Measurements from ENCODE around the gene OR5AC2.

The OR5AC2 gene, protein sequence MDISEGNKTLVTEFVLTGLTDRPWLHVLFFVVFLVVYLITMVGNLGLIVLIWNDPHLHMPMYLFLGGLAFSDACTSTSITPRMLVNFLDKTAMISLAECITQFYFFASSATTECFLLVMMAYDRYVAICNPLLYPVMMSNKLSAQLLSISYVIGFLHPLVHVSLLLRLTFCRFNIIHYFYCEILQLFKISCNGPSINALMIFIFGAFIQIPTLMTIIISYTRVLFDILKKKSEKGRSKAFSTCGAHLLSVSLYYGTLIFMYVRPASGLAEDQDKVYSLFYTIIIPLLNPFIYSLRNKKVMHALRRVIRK

GRCh38 chr3:98086873-98087272 is at the start of gene OR5AC2:
TSS of gene OR5AC2 (plus strand) at chr3:98087173. CDS start at chr3:98087173, 0 bp downstream.
- DNase-seq (ENCODE audit: low read depth in 2 of 2): no peak

DNA sequence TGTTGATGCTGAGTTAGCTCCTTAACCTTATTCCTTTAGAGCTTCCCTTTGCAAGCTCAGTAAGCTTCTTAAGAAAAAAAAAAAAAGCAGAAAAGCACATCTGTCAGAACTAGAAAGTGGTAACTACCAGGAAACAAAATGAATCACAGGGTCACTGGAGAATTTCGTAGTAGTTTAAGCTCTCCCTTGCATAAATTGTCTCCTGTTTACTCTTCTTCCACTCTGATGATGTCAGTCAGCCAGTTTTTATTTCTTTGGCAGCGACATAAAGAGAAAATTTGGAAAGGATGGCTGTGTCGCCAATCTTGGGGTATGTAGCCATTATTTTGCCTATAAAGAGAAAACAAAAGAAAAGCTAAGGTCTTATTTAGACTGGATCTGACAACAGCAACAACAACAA is 48.7 kb upstream of the OR5AC2 start:
- no peak for DNase-seq (ENCODE audit: low read depth in 2 of 2)

DNA sequence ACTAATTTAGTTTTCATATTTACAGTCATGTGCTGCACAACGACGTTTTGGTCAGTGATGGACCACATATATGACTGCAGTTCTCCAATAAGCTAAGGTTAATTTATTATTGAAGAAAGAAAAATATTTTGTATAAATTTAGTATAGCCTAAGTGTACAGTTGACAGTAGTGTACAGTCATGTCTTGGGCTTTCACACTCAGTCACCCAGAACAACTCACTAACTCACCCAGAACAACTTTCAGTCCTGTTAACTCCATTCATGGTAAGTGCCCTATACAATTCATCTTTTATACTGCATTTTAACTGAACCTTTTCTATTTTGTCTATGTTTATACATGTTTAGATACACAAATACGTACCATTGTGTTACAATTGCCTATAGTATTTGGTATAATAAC is 48.1 kb upstream of the OR5AC2 start:
- no peak for DNase-seq (ENCODE audit: low read depth in 2 of 2)

GRCh38 chr3:98039322-98040024 is 47.5 kb upstream of the OR5AC2 start:
- peak; percentile 50 to 53 for DNase-seq (ENCODE audit: low read depth in 2 of 2)

DNA sequence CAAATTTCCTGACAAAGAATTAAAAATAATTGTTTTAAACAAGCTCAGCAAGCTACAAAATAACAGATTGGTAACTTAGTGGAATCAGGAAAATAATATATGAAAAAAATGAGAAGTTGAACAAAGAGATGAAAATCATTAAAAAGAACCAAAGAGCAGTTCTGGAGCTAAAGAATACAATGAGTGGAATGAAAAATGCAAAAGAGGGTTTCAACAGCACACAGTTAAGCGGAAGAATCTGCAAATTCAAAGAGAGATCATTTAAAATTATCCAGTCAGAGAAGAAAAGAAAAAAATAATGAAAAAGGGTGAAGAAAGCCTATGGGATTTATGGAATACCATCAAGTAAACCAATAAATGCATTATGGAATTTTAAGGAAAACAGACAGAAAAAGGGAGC is 45.6 kb upstream of the OR5AC2 start:
- no peak for DNase-seq (ENCODE audit: low read depth in 2 of 2)

- no peak for DNase-seq (ENCODE audit: low read depth in 2 of 2)
Observed at GRCh38 chr3:98048586-98048985, 38.4 kb upstream of the OR5AC2 start.

DNA sequence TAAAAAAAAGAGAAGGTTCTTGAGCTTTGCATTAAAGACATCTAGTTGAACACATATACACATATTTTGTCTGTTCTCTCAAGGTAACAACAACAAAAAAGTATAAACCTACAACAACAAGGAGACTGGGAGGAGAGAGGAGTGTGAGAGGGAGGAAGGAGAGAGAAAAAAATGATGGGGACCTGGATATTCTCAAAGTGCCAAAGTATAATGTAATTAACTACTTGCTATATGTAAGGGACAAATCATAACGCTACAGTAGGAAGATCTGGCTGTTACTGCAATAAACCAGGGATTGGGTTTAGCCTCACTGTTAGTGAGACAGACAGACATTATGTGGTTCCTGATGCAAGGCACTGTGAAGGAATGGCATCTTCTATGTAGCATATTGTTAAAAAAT is 37.7 kb upstream of the OR5AC2 start:
- DNase-seq (ENCODE audit: low read depth in 2 of 2): no peak

GRCh38 chr3:98056035-98056434 is 30.9 kb upstream of the OR5AC2 start:
- DNase-seq (ENCODE audit: low read depth in 2 of 2): no peak

DNA sequence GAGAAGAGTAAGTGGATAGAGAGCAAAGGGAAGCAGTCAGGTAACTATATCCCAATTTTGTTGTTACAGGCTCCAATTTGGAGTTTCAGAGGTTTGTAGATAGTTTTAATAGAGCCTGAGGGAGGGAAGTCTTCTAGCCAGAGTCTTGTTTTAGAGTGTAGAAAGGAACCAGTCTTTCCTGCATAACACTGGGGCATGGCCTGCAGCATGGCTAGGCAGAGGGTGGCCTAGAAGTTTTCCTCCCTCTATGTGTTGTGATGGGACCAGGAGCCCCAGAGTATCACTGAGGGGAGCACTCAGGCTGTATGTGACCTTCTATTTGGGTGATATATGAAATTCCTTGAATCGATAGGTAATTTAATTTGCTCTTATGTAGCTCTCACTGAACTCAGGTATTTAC is 29.3 kb upstream of the OR5AC2 start:
- DNase-seq (ENCODE audit: low read depth in 2 of 2): no peak

- no peak for DNase-seq (ENCODE audit: low read depth in 2 of 2)
Observed at GRCh38 chr3:98058244-98058960, 28.6 kb upstream of the OR5AC2 start.

GRCh38 chr3:98068824-98069223 is 18.1 kb upstream of the OR5AC2 start:
- DNase-seq (ENCODE audit: low read depth in 2 of 2): no peak

DNA sequence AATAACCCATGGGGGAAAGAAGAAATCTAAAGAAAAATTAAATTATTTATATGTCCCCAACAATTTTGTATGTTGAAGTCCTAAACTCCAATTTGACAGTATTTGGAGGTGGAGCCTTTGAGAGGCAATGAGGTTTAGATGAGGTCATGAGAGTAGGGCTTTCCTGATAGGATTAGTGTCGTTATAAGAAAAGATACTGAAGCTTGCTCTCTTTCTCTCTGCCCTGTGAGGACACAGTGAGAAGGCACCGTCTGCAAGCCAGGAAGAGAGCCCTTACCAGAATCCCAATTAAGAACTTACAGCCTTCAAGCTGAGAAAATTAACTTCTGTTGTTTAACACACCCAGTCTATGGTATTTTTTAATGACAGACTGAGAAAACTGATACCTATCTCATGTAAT is 16.1 kb upstream of the OR5AC2 start:
- DNase-seq (ENCODE audit: low read depth in 2 of 2): no peak

DNA sequence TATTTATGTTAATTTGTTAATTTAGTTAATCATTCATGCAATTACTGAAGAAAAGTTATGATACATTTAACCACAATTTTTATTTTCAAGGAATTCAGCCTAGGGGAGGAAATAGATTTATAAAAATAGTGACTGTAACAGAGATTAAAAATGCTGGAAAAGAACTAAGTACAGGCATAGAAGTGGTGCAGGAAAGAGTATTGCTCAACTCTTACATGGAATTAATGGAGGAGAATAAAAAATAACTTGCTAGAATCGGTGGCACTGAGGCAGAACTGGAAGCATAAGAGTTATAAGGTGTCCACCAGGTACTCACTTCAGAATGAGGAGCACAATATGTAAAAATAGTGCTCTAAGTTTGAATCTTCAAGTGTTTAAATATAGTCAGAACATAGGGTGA is 13.5 kb upstream of the OR5AC2 start:
- no peak for DNase-seq (ENCODE audit: low read depth in 2 of 2)

DNA sequence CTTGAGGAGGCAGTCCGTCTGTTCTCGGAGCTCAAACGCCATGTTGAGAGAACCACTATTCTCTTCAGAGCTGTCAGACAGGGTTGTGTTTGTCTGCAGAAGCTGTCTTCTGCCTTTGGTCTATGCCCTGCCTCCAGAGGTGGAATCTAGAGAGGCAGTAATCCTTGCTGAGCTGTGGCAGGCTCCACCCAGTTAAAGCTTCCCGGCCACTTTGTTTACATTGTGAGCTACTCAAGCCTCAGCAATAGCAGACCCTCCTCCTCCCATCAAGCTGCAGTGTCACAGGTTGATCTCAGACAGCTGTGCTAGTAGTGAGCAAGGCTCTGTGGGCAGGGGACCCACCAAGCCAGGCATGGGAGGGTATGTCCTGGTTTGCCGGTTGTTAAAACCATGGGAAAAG is 8.9 kb downstream of the OR5AC2 start:
- DNase-seq (ENCODE audit: low read depth in 2 of 2): no peak

- no peak for DNase-seq (ENCODE audit: low read depth in 2 of 2)
Observed at GRCh38 chr3:98099848-98100247, 12.9 kb downstream of the OR5AC2 start.

DNA sequence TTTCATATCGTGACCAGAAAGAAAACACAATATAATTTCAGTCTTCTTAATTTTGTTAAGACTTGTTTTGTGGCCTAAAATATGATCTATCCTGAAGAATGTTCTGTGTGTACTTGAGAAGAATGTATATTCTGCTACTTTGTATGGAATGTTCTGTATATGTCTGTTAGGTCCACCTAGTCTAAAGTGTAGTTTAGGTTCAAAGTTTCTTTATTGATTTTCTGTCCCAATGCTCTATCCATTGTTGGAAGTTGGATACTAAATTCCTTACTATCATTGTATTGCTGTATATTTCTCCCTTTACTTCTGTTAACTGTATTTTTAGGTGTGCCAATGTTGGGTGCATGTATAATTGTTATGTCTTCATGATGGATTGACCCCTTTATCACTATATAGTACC is 21.2 kb downstream of the OR5AC2 start:
- no peak for DNase-seq (ENCODE audit: low read depth in 2 of 2)

DNA sequence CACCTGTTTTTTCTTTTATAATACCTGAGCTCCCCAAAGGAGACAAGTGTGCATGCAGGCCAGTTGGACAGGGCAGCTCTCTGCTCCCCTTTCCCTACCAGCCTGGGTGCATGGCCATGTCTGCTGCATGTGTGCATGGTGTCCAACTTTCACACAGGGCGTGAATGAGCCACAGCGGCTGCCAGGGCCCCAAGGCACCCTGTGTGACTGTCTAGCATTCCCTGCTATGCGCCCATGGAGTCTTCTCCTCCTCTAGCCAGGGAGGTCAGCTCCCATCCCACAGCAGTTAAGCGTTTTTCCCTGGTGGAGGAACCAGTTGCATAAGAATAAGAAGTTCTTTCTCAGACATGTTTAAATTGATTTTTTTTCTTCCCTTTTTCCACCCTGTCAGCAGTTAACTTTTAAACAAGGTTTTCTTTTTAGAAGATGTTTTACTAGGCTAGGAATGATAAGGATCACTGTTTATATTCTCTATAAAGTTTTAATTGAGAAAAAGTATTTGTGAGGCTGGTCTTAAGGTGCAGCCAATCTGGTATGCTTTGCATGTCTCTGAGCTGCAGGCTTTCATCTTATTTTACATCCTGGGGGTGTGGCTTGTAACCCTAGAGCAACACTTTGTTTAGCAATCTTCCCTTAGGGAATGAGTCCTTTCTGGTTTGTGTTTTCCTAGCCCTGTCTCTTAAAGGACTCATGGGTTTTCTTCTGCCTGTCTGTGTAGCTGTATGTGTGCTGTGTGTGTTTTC is 23.0 kb downstream of the OR5AC2 start:
- no peak for DNase-seq (ENCODE audit: low read depth in 2 of 2)

DNA sequence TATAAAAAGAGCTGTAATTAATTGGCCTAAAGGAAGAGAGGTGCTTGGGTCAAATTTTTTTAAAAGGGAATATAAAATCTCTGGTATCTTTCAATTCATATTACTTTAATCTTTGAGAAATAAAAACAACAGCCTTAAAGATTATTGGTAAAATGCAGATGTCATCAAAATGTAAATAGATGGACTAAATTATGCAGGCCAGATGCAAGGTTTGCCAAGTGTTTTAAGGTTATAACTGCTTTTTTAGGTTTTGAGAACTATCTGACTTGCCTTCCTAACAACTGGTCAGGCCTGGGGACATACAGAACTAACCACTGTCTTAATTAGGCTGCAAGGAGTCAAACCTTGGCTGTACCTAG is 23.6 kb downstream of the OR5AC2 start:
- DNase-seq (ENCODE audit: low read depth in 2 of 2): no peak

DNA sequence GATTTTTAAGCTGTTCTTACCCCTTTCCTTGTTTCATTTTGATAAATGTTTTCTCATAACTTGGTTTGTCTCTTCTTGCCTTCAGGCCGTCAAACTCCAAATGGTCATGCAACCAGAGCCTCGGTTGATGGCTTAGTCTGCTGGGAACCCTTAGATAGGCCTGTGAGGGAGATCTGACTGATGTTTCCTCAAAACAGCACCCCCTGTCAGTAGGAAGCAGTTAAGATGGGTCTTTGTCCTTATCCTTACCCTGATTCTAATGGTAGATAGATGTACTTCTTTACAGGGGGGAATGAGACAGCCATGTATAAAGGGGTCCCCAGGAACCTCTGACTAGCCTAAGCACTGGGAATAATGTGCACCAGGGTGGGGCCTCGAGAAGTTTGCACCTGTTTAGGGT is 27.3 kb downstream of the OR5AC2 start:
- DNase-seq (ENCODE audit: low read depth in 2 of 2): no peak

DNA sequence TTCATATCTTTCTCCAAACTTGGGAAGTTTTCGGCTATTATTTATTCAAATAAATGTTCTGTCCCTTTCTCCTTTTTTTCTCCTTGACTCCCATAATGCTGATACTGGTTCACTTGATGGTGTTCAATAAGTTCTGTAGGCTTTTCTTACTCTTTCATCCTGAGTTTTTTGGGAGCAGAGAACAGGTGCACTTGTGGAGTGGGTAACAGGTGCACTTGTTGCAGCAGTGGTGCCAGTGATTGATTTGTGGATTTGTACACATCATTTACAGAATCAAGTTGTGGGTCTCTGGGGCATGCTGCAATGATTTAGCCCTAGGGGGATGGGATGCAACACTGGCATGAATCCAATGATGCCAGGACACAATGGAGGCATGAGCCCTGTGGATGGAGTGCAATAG is 28.7 kb downstream of the OR5AC2 start:
- DNase-seq (ENCODE audit: low read depth in 2 of 2): no peak

DNA sequence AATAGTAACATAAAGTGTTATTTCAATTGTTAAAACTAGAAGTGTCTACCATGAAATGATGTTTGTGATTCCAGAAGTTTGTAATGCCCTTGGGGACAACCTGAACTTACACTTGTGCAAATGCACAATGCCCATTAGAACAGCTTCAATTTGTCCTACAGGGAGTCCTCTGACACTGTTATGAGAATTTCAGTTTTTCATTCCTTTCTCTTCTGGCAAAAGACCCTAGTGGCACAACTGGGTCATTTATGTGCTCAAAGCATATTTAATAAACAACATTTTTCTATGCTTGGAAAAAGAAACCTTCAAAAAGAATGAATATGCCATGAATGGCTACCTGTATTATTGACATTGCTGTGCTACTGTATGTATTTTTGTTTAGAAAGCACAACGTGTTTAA is 43.4 kb downstream of the OR5AC2 start, which contains the start of gene OR5H1:
OR5H1 (plus strand) TSS at position 301 of the 400 bp plus-strand sequence. CDS start 1,977 bp downstream, outside the sequence.
- no peak for DNase-seq (ENCODE audit: low read depth in 2 of 2)

- DNase-seq (ENCODE audit: low read depth in 2 of 2): no peak
Observed at GRCh38 chr3:98136631-98137030, 49.7 kb downstream of the OR5AC2 start.
